Calu3 (cell line): ENCODE measurements around the gene MRPL16. TPM values are rescaled to one million over a fixed set of nuclear protein-coding genes. Genes with fewer than 3 reads are reported as not detected.

ENCODE experiments used
- BruUV-seq: library from RNA; stranded (reverse); fragments of 400-500 nt; replicated peaks from 2 replicates; lab custom pipeline; 2021; lab: Mats Ljungman, UMichigan
- CTCF ChIA-PET: fragments of 300-600 bp; sonication (Branson Sonifier 250); formaldehyde crosslinking; loops from one replicate; lab custom pipeline; 2022; ENCODE audit warnings: antibody characterized with exemption; lab: Charles Lee
- DNase-seq: peaks from one replicate; pipeline ENCODE4 v3.0.0; 2022
- H3K27ac Mint-ChIP-seq: one replicate; pipeline ENCODE4 v1.8.0; 2022; ENCODE audit warnings: mixed read lengths; ENCODE audit not compliant: unreplicated experiment
- H3K27me3 Mint-ChIP-seq: one replicate; pipeline ENCODE4 v1.8.0; 2022; ENCODE audit warnings: mixed read lengths; ENCODE audit not compliant: unreplicated experiment
- H3K36me3 Mint-ChIP-seq: one replicate; pipeline ENCODE4 v1.8.0; 2022; ENCODE audit warnings: mild to moderate bottlenecking, moderate library complexity, mixed read lengths; ENCODE audit not compliant: insufficient read depth, unreplicated experiment
- H3K4me1 Mint-ChIP-seq: one replicate; pipeline ENCODE4 v1.8.0; 2022; ENCODE audit warnings: mild to moderate bottlenecking, low read depth, mixed read lengths; ENCODE audit not compliant: unreplicated experiment
- H3K4me3 Mint-ChIP-seq: one replicate; pipeline ENCODE4 v1.8.0; 2022; ENCODE audit warnings: mild to moderate bottlenecking, low read depth, moderate library complexity, mixed read lengths; ENCODE audit not compliant: unreplicated experiment
- H3K9me3 Mint-ChIP-seq: one replicate; pipeline ENCODE4 v1.8.0; 2022; ENCODE audit warnings: low read depth, mixed read lengths; ENCODE audit not compliant: unreplicated experiment
- CTCF ChIP-seq: fragments of 200-600 bp; IDR thresholded peaks from one replicate; pipeline ENCODE4 v1.8.0; 2022; ENCODE audit warnings: antibody characterized with exemption; ENCODE audit not compliant: unreplicated experiment
- intact Hi-C: fragments of 100-400 bp; cut with micrococcal nuclease; formaldehyde crosslinking; loops from one replicate; pipeline ENCODE4 v1.10.0; 2022; ENCODE audit not compliant: unreplicated experiment
- total RNA-seq: library from RNA; stranded (reverse); gene quantifications from 2 replicates; pipeline ENCODE4 v1.2.3, GENCODE V29; 2022

The MRPL16 gene
- total RNA-seq, 1 experiment from 2014 or later = 49.8 TPM

- Mint-ChIP-seq H3K4me3 (no peak overlapping the region), H3K4me1 (peaks cover 42% of the 10 kb centered on the region), H3K27ac (peak overlapping the region; percentile 30), H3K36me3 (peaks cover 16% of the 10 kb centered on the region), H3K9me3 (no peaks in the 10 kb centered on the region), H3K27me3 (no peaks in the 10 kb centered on the region)
- TF ChIP-seq CTCF = no peak
- DNase-seq = no peak
- no TSS peak for BruUV-seq
- intact Hi-C loops = no loop called here
- CTCF ChIA-PET = interaction anchor here (1.4 kb wide), 1 partner anchor 11 kb away, joined by 4 read pairs; no protein-coding TSS in a partner anchor
These were observed 45.4 kb downstream of the MRPL16 start for GRCh38 chr11:59765068-59765735.

GRCh38 chr11:59761993-59762392 lies 48.6 kb downstream of the MRPL16 start:
- Mint-ChIP-seq H3K27ac (no peak overlapping the region), H3K4me3 (no peak overlapping the region), H3K36me3 (peaks cover 19% of the 10 kb centered on the region), H3K4me1 (peaks cover 74% of the 10 kb centered on the region), H3K27me3 (no peaks in the 10 kb centered on the region), H3K9me3 (no peaks in the 10 kb centered on the region)
- no peak for TF ChIP-seq CTCF
- intact Hi-C loops = no loop called here
- CTCF ChIA-PET = interaction anchor here (0.7 kb wide), 1 partner anchor 232 kb away, joined by 4 read pairs; no protein-coding TSS in a partner anchor
- DNase-seq = no peak
- BruUV-seq = no TSS peak

GRCh38 chr11:59760771-59761170 lies 49.8 kb downstream of the MRPL16 start:
- intact Hi-C loops = no loop called here
- peaks cover 32% of the 10 kb centered on the region for H3K36me3 Mint-ChIP-seq
- DNase-seq = no peak
- no peaks in the 10 kb centered on the region for H3K27me3 Mint-ChIP-seq
- H3K4me1 Mint-ChIP-seq = peaks cover 82% of the 10 kb centered on the region
- H3K27ac Mint-ChIP-seq = no peak overlapping the region
- no peaks in the 10 kb centered on the region for H3K9me3 Mint-ChIP-seq
- CTCF ChIA-PET = no interaction called here
- no peak for TF ChIP-seq CTCF
- no TSS peak for BruUV-seq
- peak overlapping the region; percentile 12 for H3K4me3 Mint-ChIP-seq

- H3K9me3 Mint-ChIP-seq = no peaks in the 10 kb centered on the region
- no TSS peak for BruUV-seq
- no peak for TF ChIP-seq CTCF
- CTCF ChIA-PET = interaction anchor here (1.3 kb wide), 1 partner anchor 101 kb away, joined by 4 read pairs; no protein-coding TSS in a partner anchor
- H3K27ac Mint-ChIP-seq = no peak overlapping the region
- intact Hi-C loops = loop anchor here (5.0 to 10.0 kb wide), 2 partner anchors 93 to 155 kb away; partner anchors contain the start of gene PATL1
- H3K4me3 Mint-ChIP-seq = no peak overlapping the region
- no peak for DNase-seq
- H3K4me1 Mint-ChIP-seq = peaks cover 75% of the 10 kb centered on the region
- H3K36me3 Mint-ChIP-seq = peaks cover 40% of the 10 kb centered on the region
- no peaks in the 10 kb centered on the region for H3K27me3 Mint-ChIP-seq
These were observed 50.7 kb downstream of the MRPL16 start for GRCh38 chr11:59759900-59760299.
